Aorta (tissue), 5 donors: Measurements from ENCODE around the gene STX10. TPM values are rescaled to one million over a fixed set of nuclear protein-coding genes. Genes with fewer than 3 reads are reported as not detected.

Experiments used
- ATAC-seq: fragments of 200-7000 bp; cut with Tn5 transposase; one replicate; pipeline ENCODE4 v1.9.1; 2022; ENCODE audit warnings: moderate library complexity; ENCODE audit not compliant: low FRiP score
- DNase-seq, 2 donors: peaks; one replicate each; pipeline ENCODE4 v3.0.0-alpha.2; 2020
- H3K27ac ChIP-seq, 2 donors: one replicate each; pipeline ENCODE4 v1.5.1; 2013; ENCODE audit warnings: low read length in 2 of 2, mild to moderate bottlenecking in 2 of 2, moderate library complexity in 2 of 2, control low read depth in 1 of 2, inconsistent platforms in 1 of 2, low read depth in 1 of 2
- H3K27me3 ChIP-seq, 2 donors: one replicate each; pipeline ENCODE4 v1.6.1; 2013; ENCODE audit warnings: control low read depth in 1 of 2, low read length in 1 of 2, mild to moderate bottlenecking in 1 of 2, moderate library complexity in 1 of 2; ENCODE audit not compliant: insufficient read depth in 2 of 2, control insufficient read depth in 1 of 2
- H3K36me3 ChIP-seq, 2 donors: one replicate each; pipeline ENCODE4 v1.6.1; 2013; ENCODE audit warnings: control low read depth in 1 of 2, low read length in 1 of 2, mild to moderate bottlenecking in 1 of 2; ENCODE audit not compliant: insufficient read depth in 2 of 2, control insufficient read depth in 1 of 2
- H3K4me1 ChIP-seq, 2 donors: one replicate each; pipeline ENCODE4 v1.6.1; 2013; ENCODE audit warnings: low read length in 2 of 2, control low read depth in 1 of 2, mild to moderate bottlenecking in 1 of 2, moderate library complexity in 1 of 2; ENCODE audit not compliant: insufficient read depth in 2 of 2, control insufficient read depth in 1 of 2
- H3K4me3 ChIP-seq, 2 donors: one replicate each; pipeline ENCODE4 v1.5.1; 2013; ENCODE audit warnings: low read length in 2 of 2, control low read depth in 1 of 2, mild to moderate bottlenecking in 1 of 2
- H3K9me3 ChIP-seq: one replicate; pipeline ENCODE4 v1.6.1; 2013; ENCODE audit warnings: mild to moderate bottlenecking, low read length; ENCODE audit not compliant: control insufficient read depth
- WGBS, 2 donors: extraction: QIAGEN DNeasy Blood & Tissue Kit; methylation state at CpG; one replicate each; pipeline ENCODE4 v1.1.7; 2013; 5-methylcytosine and 5-hydroxymethylcytosine counted together
- intact Hi-C, 2 donors: fragments of 100-400 bp; cut with DNase I; formaldehyde crosslinking; loops; one replicate each; pipeline versions ENCODE4 v1.14.2 to v1.15.0; 2022
- polyA plus RNA-seq, 2 donors: library from polyadenylated mRNA; stranded (reverse); fragments of 200-250 nt; gene quantifications; one replicate each; pipeline ENCODE4 v1.2.3, GENCODE V29; 2013
- total RNA-seq, 2 donors: library from RNA; stranded (reverse); fragmentation: NEBNext Ultra II Directional; extraction: Animal tissue kit (Norgen Biotek cat#: 25700); gene quantifications; one replicate each; pipeline ENCODE4 v1.2.1, GENCODE V29; 2021
- donor health status: healthy with polysubstance abuse.
- donor health status: Bipolar disorder and iron deficiency.
- donor health status: DM: no; HTN: no; CAD: no.
- donor health status: DM: no; HTN: no; CAD: no.
- donor health status: DM: yes; HTN: yes; CAD: no.

The STX10 gene
- total and polyA plus RNA-seq, 4 donors, result 33.0 to 105 (median 58.9) TPM

- Histone ChIP-seq H3K27ac (no peak overlapping the region), H3K36me3 (peaks cover 0 to 5% of the 10 kb centered on the region in 2 donors), H3K9me3 (no peaks in the 10 kb centered on the region), H3K27me3 (no peaks in the 10 kb centered on the region), H3K4me3 (no peak overlapping the region), H3K4me1 (no peaks in the 10 kb centered on the region)
- intact Hi-C loops, result no loop called here
- WGBS, 2 donors, result 77 to 83% methylated on average over 10 of the region's 10 CpGs
- DNase-seq, result no peak
- no peak for ATAC-seq
Observed at GRCh38 chr19:13138916-13139198, 11.3 kb downstream of the STX10 start.

GRCh38 chr19:13138171-13138915, 11.8 kb downstream of the STX10 start:
- H3K9me3 ChIP-seq, result no peaks in the 10 kb centered on the region
- WGBS, 2 donors, result 87% methylated on average over 37 to 40 of the region's 40 CpGs
- no peaks in the 10 kb centered on the region for H3K4me1 ChIP-seq
- H3K27ac ChIP-seq, result no peak overlapping the region
- H3K36me3 ChIP-seq, result peaks cover 0 to 5% of the 10 kb centered on the region in 2 donors
- no peak for ATAC-seq
- H3K4me3 ChIP-seq, result no peak overlapping the region
- H3K27me3 ChIP-seq, result no peaks in the 10 kb centered on the region
- intact Hi-C loops, result no loop called here
- DNase-seq, result no peak

- H3K27me3 ChIP-seq, result no peaks in the 10 kb centered on the region
Observed at GRCh38 chr19:13137290-13137794, 12.8 kb downstream of the STX10 start.

GRCh38 chr19:13135068-13136062, 14.8 kb downstream of the STX10 start:
- ATAC-seq (no peak), DNase-seq (no peak)
- 92 to 93% methylated on average over 55 to 60 of the region's 60 CpGs for WGBS, 2 donors
- H3K27ac ChIP-seq, result no peak overlapping the region
- H3K9me3 ChIP-seq, result no peaks in the 10 kb centered on the region
- no peak overlapping the region for H3K4me3 ChIP-seq
- intact Hi-C loops, result no loop called here
- no peaks in the 10 kb centered on the region for H3K4me1 ChIP-seq
- no peaks in the 10 kb centered on the region for H3K27me3 ChIP-seq
- peaks cover 0 to 5% of the 10 kb centered on the region in 2 donors for H3K36me3 ChIP-seq

More at GRCh38 chr19:13137290-13137794, 12.8 kb downstream of the STX10 start:
- H3K4me1 ChIP-seq, result no peaks in the 10 kb centered on the region
- no peak overlapping the region for H3K27ac ChIP-seq
- peaks cover 0 to 5% of the 10 kb centered on the region in 2 donors for H3K36me3 ChIP-seq
- DNase-seq (no peak), ATAC-seq (no peak)
- WGBS, 2 donors, result 90 to 91% methylated on average over 28 of the region's 28 CpGs
- H3K9me3 ChIP-seq, result no peaks in the 10 kb centered on the region
- no peak overlapping the region for H3K4me3 ChIP-seq
- intact Hi-C loops, result no loop called here

GRCh38 chr19:13134626-13135025, 15.5 kb downstream of the STX10 start:
- ATAC-seq, result no peak
- Histone ChIP-seq H3K4me1 (no peaks in the 10 kb centered on the region), H3K27ac (no peak overlapping the region), H3K9me3 (no peaks in the 10 kb centered on the region), H3K27me3 (no peaks in the 10 kb centered on the region), H3K4me3 (no peak overlapping the region), H3K36me3 (peaks cover 0 to 5% of the 10 kb centered on the region in 2 donors)
- intact Hi-C loops, result no loop called here
- DNase-seq, result no peak
- 71 to 81% methylated on average over 3 of the region's 3 CpGs for WGBS, 2 donors

GRCh38 chr19:13133241-13133870, 16.8 kb downstream of the STX10 start:
- DNase-seq (no peak), ATAC-seq (no peak)
- Histone ChIP-seq H3K4me3 (no peak overlapping the region), H3K4me1 (no peaks in the 10 kb centered on the region), H3K9me3 (no peaks in the 10 kb centered on the region), H3K27ac (no peak overlapping the region), H3K36me3 (peaks cover 0 to 5% of the 10 kb centered on the region in 2 donors), H3K27me3 (no peaks in the 10 kb centered on the region)
- 77 to 78% methylated on average over 12 of the region's 12 CpGs for WGBS, 2 donors
- intact Hi-C loops, result no loop called here

GRCh38 chr19:13132471-13133180, 17.5 kb downstream of the STX10 start:
- ATAC-seq (no peak), DNase-seq (no peak)
- Histone ChIP-seq H3K9me3 (no peaks in the 10 kb centered on the region), H3K36me3 (peaks cover 0 to 5% of the 10 kb centered on the region in 2 donors), H3K27me3 (no peaks in the 10 kb centered on the region), H3K4me1 (no peaks in the 10 kb centered on the region), H3K4me3 (no peak overlapping the region), H3K27ac (no peak overlapping the region)
- intact Hi-C loops, result no loop called here
- 85 to 87% methylated on average over 8 of the region's 8 CpGs for WGBS, 2 donors

- WGBS, 2 donors, result 94% methylated on average over 3 of the region's 3 CpGs
- Histone ChIP-seq H3K9me3 (no peaks in the 10 kb centered on the region), H3K4me3 (no peak overlapping the region), H3K36me3 (peaks cover 0 to 2% of the 10 kb centered on the region in 2 donors), H3K27ac (no peak overlapping the region), H3K4me1 (no peaks in the 10 kb centered on the region), H3K27me3 (no peaks in the 10 kb centered on the region)
- intact Hi-C loops, result no loop called here
- DNase-seq (no peak), ATAC-seq (no peak)
Observed at GRCh38 chr19:13130886-13131490, 19.2 kb downstream of the STX10 start.
